ENCODE data around the gene CDH7. TPM values are rescaled to one million over a fixed set of nuclear protein-coding genes. Genes with fewer than 3 reads are reported as not detected.

Gene CDH7
- total RNA-seq, 1 experiment from 2014 or later, result not detected

- no peak overlapping the region for H3K27ac Mint-ChIP-seq (ENCODE audit: unreplicated experiment)
- CTCF ChIA-PET, result interaction anchor here (0.6 kb wide), 1 partner anchor 1250 kb away, joined by 3 read pairs; no protein-coding TSS in a partner anchor
- no peak for TF ChIP-seq CTCF (IDR thresholded peaks at IDR 0.05; ENCODE audit: unreplicated experiment)
- H3K9me3 Mint-ChIP-seq (ENCODE audit: low read depth, unreplicated experiment), result no peaks in the 10 kb centered on the region
- BruUV-seq (replicated peaks), result no TSS peak
- no peak overlapping the region for H3K4me3 Mint-ChIP-seq (ENCODE audit: low read depth, unreplicated experiment)
- intact Hi-C loops (cut with micrococcal nuclease; ENCODE audit: unreplicated experiment), result no loop called here
- H3K4me1 Mint-ChIP-seq (ENCODE audit: low read depth, unreplicated experiment), result no peaks in the 10 kb centered on the region
- no peak for DNase-seq
- no peaks in the 10 kb centered on the region for H3K27me3 Mint-ChIP-seq (ENCODE audit: unreplicated experiment)
- H3K36me3 Mint-ChIP-seq (ENCODE audit: insufficient read depth, unreplicated experiment), result no peaks in the 10 kb centered on the region
These were observed 108.3 kb downstream of the CDH7 start for GRCh38 chr18:65859075-65859474.

- no peak for TF ChIP-seq CTCF (IDR thresholded peaks at IDR 0.05; ENCODE audit: unreplicated experiment)
- CTCF ChIA-PET, result interaction anchor here (0.7 kb wide), 1 partner anchor 1190 kb away, joined by 3 read pairs; no protein-coding TSS in a partner anchor
- no TSS peak for BruUV-seq (replicated peaks)
- no peak for DNase-seq
- Mint-ChIP-seq H3K4me3 (ENCODE audit: low read depth, unreplicated experiment) (no peak overlapping the region), H3K27me3 (ENCODE audit: unreplicated experiment) (no peaks in the 10 kb centered on the region), H3K4me1 (ENCODE audit: low read depth, unreplicated experiment) (no peaks in the 10 kb centered on the region), H3K9me3 (ENCODE audit: low read depth, unreplicated experiment) (peaks cover 2% of the 10 kb centered on the region), H3K36me3 (ENCODE audit: insufficient read depth, unreplicated experiment) (no peaks in the 10 kb centered on the region), H3K27ac (ENCODE audit: unreplicated experiment) (no peak overlapping the region)
- intact Hi-C loops (cut with micrococcal nuclease; ENCODE audit: unreplicated experiment), result no loop called here
These were observed 118.7 kb downstream of the CDH7 start for GRCh38 chr18:65869527-65869926.

- Mint-ChIP-seq H3K36me3 (ENCODE audit: insufficient read depth, unreplicated experiment) (no peaks in the 10 kb centered on the region), H3K9me3 (ENCODE audit: low read depth, unreplicated experiment) (peaks cover 3% of the 10 kb centered on the region), H3K4me1 (ENCODE audit: low read depth, unreplicated experiment) (no peaks in the 10 kb centered on the region), H3K27ac (ENCODE audit: unreplicated experiment) (no peak overlapping the region), H3K27me3 (ENCODE audit: unreplicated experiment) (no peaks in the 10 kb centered on the region), H3K4me3 (ENCODE audit: low read depth, unreplicated experiment) (no peak overlapping the region)
- TF ChIP-seq CTCF (IDR thresholded peaks at IDR 0.05; ENCODE audit: unreplicated experiment), result no peak
- CTCF ChIA-PET, result no interaction called here
- no TSS peak for BruUV-seq (replicated peaks)
- DNase-seq, result no peak
- intact Hi-C loops (cut with micrococcal nuclease; ENCODE audit: unreplicated experiment), result no loop called here
These were observed 125.5 kb downstream of the CDH7 start for GRCh38 chr18:65876310-65876709.

- CTCF ChIA-PET, result no interaction called here
- TF ChIP-seq CTCF (IDR thresholded peaks at IDR 0.05; ENCODE audit: unreplicated experiment), result no peak
- DNase-seq, result no peak
- no TSS peak for BruUV-seq (replicated peaks)
- no peak overlapping the region for H3K4me3 Mint-ChIP-seq (ENCODE audit: low read depth, unreplicated experiment)
- intact Hi-C loops (cut with micrococcal nuclease; ENCODE audit: unreplicated experiment), result no loop called here
- no peak overlapping the region for H3K27ac Mint-ChIP-seq (ENCODE audit: unreplicated experiment)
- H3K4me1 Mint-ChIP-seq (ENCODE audit: low read depth, unreplicated experiment), result no peaks in the 10 kb centered on the region
- no peaks in the 10 kb centered on the region for H3K27me3 Mint-ChIP-seq (ENCODE audit: unreplicated experiment)
- no peaks in the 10 kb centered on the region for H3K36me3 Mint-ChIP-seq (ENCODE audit: insufficient read depth, unreplicated experiment)
- peaks cover 7% of the 10 kb centered on the region for H3K9me3 Mint-ChIP-seq (ENCODE audit: low read depth, unreplicated experiment)
These were observed 146.5 kb downstream of the CDH7 start for GRCh38 chr18:65897292-65897691.

Measured in Calu3 (cell line).